Neural crest cell (in vitro differentiated cells): Measurements from ENCODE around the gene ADAT2. TPM values are rescaled to one million over a fixed set of nuclear protein-coding genes. Genes with fewer than 3 reads are reported as not detected.
"Not testable (repeated sequence)": the region's sequence is repeated elsewhere in the genome, so short reads cannot be mapped to it uniquely, and the experiment has no call there.

Source experiments
- DNase-seq: peaks from one replicate; pipeline ENCODE4 v3.0.0; 2021; ENCODE audit warnings: low read depth, mixed read lengths, low spot score
- H3K27ac Mint-ChIP-seq: one replicate; pipeline ENCODE4 v1.8.0; 2021; ENCODE audit warnings: mild to moderate bottlenecking, mixed read lengths; ENCODE audit not compliant: unreplicated experiment
- H3K27me3 Mint-ChIP-seq: 2 replicates; pipeline ENCODE4 v1.8.0; 2021; ENCODE audit warnings: low read depth, mild to moderate bottlenecking, mixed read lengths
- H3K36me3 Mint-ChIP-seq: 2 replicates; pipeline ENCODE4 v1.8.0; 2021; ENCODE audit warnings: low read depth, mild to moderate bottlenecking, mixed read lengths
- H3K4me1 Mint-ChIP-seq: 2 replicates; pipeline ENCODE4 v1.8.0; 2021; ENCODE audit warnings: mixed read lengths
- H3K4me3 Mint-ChIP-seq: one replicate; pipeline ENCODE4 v1.8.0; 2021; ENCODE audit warnings: mild to moderate bottlenecking, mixed read lengths
- H3K9me3 Mint-ChIP-seq: 2 replicates; pipeline ENCODE4 v1.8.0; 2021; ENCODE audit warnings: mixed read lengths
- CTCF ChIP-seq: fragments of 200-600 bp; sonication (generic); conservative IDR thresholded peaks from 2 replicates; pipeline ENCODE4 v1.5.0; 2021; ENCODE audit warnings: antibody characterized with exemption, mild to moderate bottlenecking
- total RNA-seq: library from RNA; stranded (reverse); gene quantifications from 2 replicates; pipeline ENCODE4 v1.2.1, GENCODE V29; 2021

Gene ADAT2
- total RNA-seq, 1 donor from 2014 or later = 10.1 TPM

- no peak for TF ChIP-seq CTCF
- H3K27me3 Mint-ChIP-seq = no peaks in the 10 kb centered on the region
- DNase-seq = no peak
- no peak overlapping the region for H3K4me3 Mint-ChIP-seq
- H3K9me3 Mint-ChIP-seq = no peaks in the 10 kb centered on the region
- peaks cover 19% of the 10 kb centered on the region for H3K36me3 Mint-ChIP-seq
- peaks cover 12% of the 10 kb centered on the region for H3K4me1 Mint-ChIP-seq
- H3K27ac Mint-ChIP-seq = no peak overlapping the region
Observed at GRCh38 chr6:143471822-143472221, 21.3 kb upstream of the ADAT2 start.

- H3K36me3 Mint-ChIP-seq, DNase-seq, H3K27me3 Mint-ChIP-seq, H3K4me3 Mint-ChIP-seq, H3K27ac Mint-ChIP-seq, H3K9me3 Mint-ChIP-seq: not testable (repeated sequence)
- peaks cover 12% of the 10 kb centered on the region for H3K4me1 Mint-ChIP-seq
Observed at GRCh38 chr6:143468823-143469222, 18.3 kb upstream of the ADAT2 start.

- Mint-ChIP-seq H3K9me3 (no peaks in the 10 kb centered on the region), H3K4me3 (no peak overlapping the region), H3K36me3 (peaks cover 7% of the 10 kb centered on the region), H3K27ac (no peak overlapping the region), H3K4me1 (peaks cover 8% of the 10 kb centered on the region), H3K27me3 (no peaks in the 10 kb centered on the region)
- DNase-seq = no peak
- no peak for TF ChIP-seq CTCF
Observed at GRCh38 chr6:143468026-143468425, 17.5 kb upstream of the ADAT2 start.

- Mint-ChIP-seq H3K36me3 (peaks cover 3% of the 10 kb centered on the region), H3K27ac (no peak overlapping the region), H3K27me3 (no peaks in the 10 kb centered on the region), H3K4me1 (no peaks in the 10 kb centered on the region), H3K9me3 (no peaks in the 10 kb centered on the region), H3K4me3 (no peak overlapping the region)
- DNase-seq = no peak
- no peak for TF ChIP-seq CTCF
Observed at GRCh38 chr6:143465546-143465945, 15.1 kb upstream of the ADAT2 start.

GRCh38 chr6:143457563-143458359 lies 7.3 kb upstream of the ADAT2 start:
- no peak for DNase-seq
- H3K27ac Mint-ChIP-seq = no peak overlapping the region
- no peak for TF ChIP-seq CTCF
- no peaks in the 10 kb centered on the region for H3K27me3 Mint-ChIP-seq
- no peaks in the 10 kb centered on the region for H3K9me3 Mint-ChIP-seq
- no peaks in the 10 kb centered on the region for H3K36me3 Mint-ChIP-seq
- no peak overlapping the region for H3K4me3 Mint-ChIP-seq
- no peaks in the 10 kb centered on the region for H3K4me1 Mint-ChIP-seq

GRCh38 chr6:143451531-143451930 lies 1.0 kb upstream of the ADAT2 start:
- no peak for DNase-seq
- Mint-ChIP-seq H3K9me3 (no peaks in the 10 kb centered on the region), H3K27me3 (no peaks in the 10 kb centered on the region), H3K36me3 (no peaks in the 10 kb centered on the region), H3K4me3 (peak overlapping the region; percentile 100), H3K27ac (no peak overlapping the region), H3K4me1 (peaks cover 26% of the 10 kb centered on the region)
- TF ChIP-seq CTCF = no peak
